HEK293T (cell line): ENCODE results near the gene DDOST.

Source experiments
- BHLHE40 ChIP-seq: fragments of 450-650 bp; IDR thresholded peaks from 2 replicates; pipeline ENCODE4 v1.6.1; 2016; ENCODE audit warnings: mild to moderate bottlenecking, moderate library complexity, borderline replicate concordance
- ELF4 ChIP-seq: fragments of 450-650 bp; IDR thresholded peaks from 2 replicates; pipeline ENCODE4 v1.6.1; 2017; ENCODE audit warnings: antibody characterized with exemption
- FOXA1 ChIP-seq: fragments of 450-650 bp; IDR thresholded peaks from 2 replicates; pipeline ENCODE4 v1.6.1; 2016; ENCODE audit warnings: mild to moderate bottlenecking
- FOXK2 ChIP-seq: fragments of 450-650 bp; IDR thresholded peaks from 2 replicates; pipeline ENCODE4 v1.6.1; 2016; ENCODE audit warnings: mild to moderate bottlenecking
- FOXM1 ChIP-seq: fragments of 450-650 bp; IDR thresholded peaks from 2 replicates; pipeline ENCODE4 v1.6.1; 2017; ENCODE audit warnings: mild to moderate bottlenecking, borderline replicate concordance
- HDGF ChIP-seq: fragments of 450-650 bp; IDR thresholded peaks from 2 replicates; pipeline ENCODE4 v1.6.1; 2017; ENCODE audit warnings: antibody characterized with exemption, borderline replicate concordance
- LEF1 ChIP-seq: fragments of 450-650 bp; IDR thresholded peaks from 2 replicates; pipeline ENCODE4 v1.6.1; 2017; ENCODE audit warnings: mild to moderate bottlenecking, borderline replicate concordance
- NFRKB ChIP-seq: fragments of 450-650 bp; IDR thresholded peaks from 2 replicates; pipeline ENCODE4 v1.6.1; 2016; ENCODE audit warnings: mild to moderate bottlenecking, moderate library complexity
- SUZ12 ChIP-seq: fragments of 450-650 bp; IDR thresholded peaks from 2 replicates; pipeline ENCODE4 v1.6.1; 2016; ENCODE audit warnings: mild to moderate bottlenecking
- TARDBP ChIP-seq: fragments of 450-650 bp; IDR thresholded peaks from 2 replicates; pipeline ENCODE4 v1.6.1; 2016
- ZNF384 ChIP-seq: fragments of 450-650 bp; IDR thresholded peaks from 2 replicates; pipeline ENCODE4 v1.6.1; 2016

DNA sequence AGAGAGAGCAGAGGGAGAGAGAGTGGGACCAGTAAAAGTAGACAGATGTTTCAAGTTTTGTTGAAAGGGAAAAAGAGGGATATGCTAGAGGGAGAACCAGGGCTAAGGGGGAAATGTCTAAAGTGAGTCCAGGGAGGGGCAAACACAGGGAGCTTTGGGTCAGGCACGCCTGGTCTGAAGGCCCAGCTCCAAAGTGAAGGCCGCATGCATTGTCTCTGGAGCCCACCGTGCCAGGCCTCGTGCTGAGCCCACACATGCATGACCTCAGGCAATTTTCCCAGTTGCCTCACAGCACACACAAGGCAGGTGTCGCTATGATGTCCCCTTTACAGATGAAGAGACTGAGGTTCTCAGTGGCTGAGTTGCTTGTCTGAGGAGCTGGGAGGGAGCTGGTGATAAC is 40.7 kb upstream of the DDOST start:
- TF ChIP-seq FOXM1 (no peak), FOXK2 (no peak), LEF1 (no peak), ELF4 (no peak), TARDBP (no peak), SUZ12 (no peak), FOXA1 (no peak), ZNF384 (no peak), HDGF (no peak), NFRKB (no peak), BHLHE40 (no peak)
